GM19324 (cell line): ENCODE results near the gene TLCD2.
"Not testable (repeated sequence)": the region's sequence is repeated elsewhere in the genome, so short reads cannot be mapped to it uniquely, and the experiment has no call there.

Experiments
- ATAC-seq: cut with Tn5 transposase; IDR thresholded peaks from one replicate; pipeline ENCODE4 v1.9.1; 2021; ENCODE audit warnings: mild to moderate bottlenecking, moderate library complexity; ENCODE audit not compliant: unreplicated experiment, low FRiP score

TLCD2 gene

GRCh38 chr17:1709971-1710806 is at the start of gene TLCD2:
TLCD2 (minus strand) TSS chr17:1710377; CDS start chr17:1710242, 135 bp downstream.
- no peak for ATAC-seq

- no peak for ATAC-seq
Observed at GRCh38 chr17:1759529-1759928, 49.4 kb upstream of the TLCD2 start.

- no peak for ATAC-seq
Observed at GRCh38 chr17:1758807-1759206, 48.6 kb upstream of the TLCD2 start.

- ATAC-seq, result no peak
Observed at GRCh38 chr17:1755827-1756262, 45.7 kb upstream of the TLCD2 start.

GRCh38 chr17:1755252-1755826 is 45.2 kb upstream of the TLCD2 start:
- ATAC-seq, result no peak

- no peak for ATAC-seq
Observed at GRCh38 chr17:1754430-1755112, 44.4 kb upstream of the TLCD2 start.

GRCh38 chr17:1753767-1754429 is 43.7 kb upstream of the TLCD2 start:
- no peak for ATAC-seq

- ATAC-seq, result no peak
Observed at GRCh38 chr17:1752425-1753262, 42.5 kb upstream of the TLCD2 start.

GRCh38 chr17:1750628-1751027 is 40.5 kb upstream of the TLCD2 start:
- ATAC-seq, result no peak

GRCh38 chr17:1746975-1747543 is 36.9 kb upstream of the TLCD2 start:
- ATAC-seq, result no peak

- no peak for ATAC-seq
Observed at GRCh38 chr17:1745513-1746020, 35.4 kb upstream of the TLCD2 start.

- ATAC-seq, result no peak
Observed at GRCh38 chr17:1744551-1745512, 34.7 kb upstream of the TLCD2 start.

- ATAC-seq, result no peak
Observed at GRCh38 chr17:1743088-1743439, 32.9 kb upstream of the TLCD2 start.

- no peak for ATAC-seq
Observed at GRCh38 chr17:1742371-1743087, 32.4 kb upstream of the TLCD2 start, which contains the start of gene SERPINF2. SERPINF2 (plus strand) TSS chr17:1742871; CDS start chr17:1744996, 2,125 bp downstream.

- not testable (repeated sequence) for ATAC-seq
Observed at GRCh38 chr17:1741899-1742298, 31.7 kb upstream of the TLCD2 start.

GRCh38 chr17:1737531-1738291 is 27.5 kb upstream of the TLCD2 start:
- ATAC-seq, result no peak
